Measurements from ENCODE around the gene PTCH2.
A peak's percentile ranks its signal among the peaks of the same experiment; 100 is the strongest.
"Not testable (repeated sequence)": the region's sequence is repeated elsewhere in the genome, so short reads cannot be mapped to it uniquely, and the experiment has no call there.

PTCH2 gene

DNA sequence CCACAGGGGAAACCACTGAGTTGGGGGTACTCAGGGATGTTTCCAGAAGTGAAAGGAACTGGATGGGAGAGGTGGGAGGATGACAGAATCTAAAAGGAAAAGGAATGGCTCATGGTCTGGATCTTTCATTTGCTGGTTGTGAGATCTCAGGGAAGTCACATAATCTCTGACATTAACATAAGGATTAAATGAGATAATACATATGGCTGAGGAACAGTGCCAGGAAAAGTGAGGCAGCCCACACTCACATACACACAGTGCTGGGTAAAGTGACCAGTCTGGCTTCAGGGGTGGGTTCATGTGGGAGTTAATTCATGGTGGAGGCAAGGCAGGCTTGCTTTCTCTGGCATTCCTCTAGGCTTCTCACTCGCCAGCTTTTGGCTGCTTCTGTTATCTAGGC, 3.9 kb upstream of the PTCH2 start:
- DNase-seq (ENCODE audit: low read depth in 1 of 2, low spot score in 1 of 2) = no peak

DNA sequence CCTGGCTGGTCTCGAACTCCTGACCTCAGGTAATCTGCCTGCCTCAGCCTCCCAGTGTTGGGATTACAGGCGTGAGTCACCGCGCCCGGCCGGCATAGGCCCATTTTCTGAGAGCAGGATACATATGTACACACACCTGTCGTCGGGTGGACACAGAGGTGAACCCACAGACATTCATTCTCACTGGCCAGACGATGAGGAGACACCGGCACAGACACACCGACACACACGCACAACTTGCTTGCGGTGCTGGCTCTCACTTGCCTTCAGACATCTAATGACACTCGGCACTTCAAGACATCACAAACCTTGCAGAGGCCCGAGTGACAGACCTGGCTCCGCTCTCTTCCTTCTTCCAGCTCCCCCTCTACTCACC, 579 bp downstream of the PTCH2 start:
- DNase-seq (ENCODE audit: low read depth in 1 of 2, low spot score in 1 of 2) = no peak

- DNase-seq (ENCODE audit: low read depth in 1 of 2, low spot score in 1 of 2) = no peak
Measured at GRCh38 chr1:44839576-44839975, 3.5 kb downstream of the PTCH2 start.

- DNase-seq (ENCODE audit: low read depth in 1 of 2, low spot score in 1 of 2) = not testable (repeated sequence)
Measured at GRCh38 chr1:44838294-44838693, 4.8 kb downstream of the PTCH2 start.

DNA sequence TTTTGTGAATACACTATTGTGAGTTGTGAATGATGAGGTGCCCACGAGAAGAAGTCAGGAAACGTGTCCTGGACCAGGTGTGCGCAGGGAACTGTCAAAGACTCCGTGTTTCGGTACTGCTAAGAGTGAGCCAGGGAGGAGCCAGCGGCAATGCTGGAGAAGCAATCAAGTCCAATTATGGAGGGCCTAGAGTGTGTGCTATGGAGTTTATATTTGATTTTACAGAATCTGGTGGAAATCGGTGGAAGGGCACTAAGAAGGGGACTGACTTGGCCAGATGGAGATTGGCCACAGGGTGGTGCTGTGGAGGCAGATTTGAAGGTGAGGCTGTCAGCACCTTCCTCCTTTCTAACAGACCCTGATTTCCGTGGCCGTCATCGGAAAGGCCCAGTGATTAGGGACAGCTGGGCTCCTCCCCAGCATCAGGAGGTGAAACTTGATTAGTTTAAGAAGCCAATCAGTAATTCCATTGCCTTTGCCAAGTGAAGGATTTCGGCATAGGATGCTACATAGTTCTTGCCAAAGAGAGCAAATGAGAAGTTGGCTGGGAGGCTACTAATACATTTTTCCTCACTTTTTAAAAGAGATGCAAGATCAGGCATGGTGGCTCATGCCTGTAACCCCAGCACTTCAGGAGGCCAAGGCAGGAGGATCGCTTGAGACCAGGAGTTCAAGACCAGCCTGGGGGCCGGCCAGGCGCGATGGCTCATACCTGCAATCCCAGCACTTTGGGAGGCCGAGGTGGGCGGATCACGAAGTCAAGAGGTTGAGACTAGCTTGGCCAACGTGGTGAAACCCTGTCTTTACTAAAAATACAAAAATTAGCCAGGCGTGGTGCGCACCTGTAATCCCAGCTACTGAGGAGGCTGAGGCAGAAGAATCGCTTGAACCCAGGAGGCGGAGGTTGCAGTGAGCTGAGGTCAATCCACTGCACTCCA, 7.0 kb downstream of the PTCH2 start:
- DNase-seq (ENCODE audit: low read depth in 1 of 2, low spot score in 1 of 2) = peak; percentile 74 to 76

DNA sequence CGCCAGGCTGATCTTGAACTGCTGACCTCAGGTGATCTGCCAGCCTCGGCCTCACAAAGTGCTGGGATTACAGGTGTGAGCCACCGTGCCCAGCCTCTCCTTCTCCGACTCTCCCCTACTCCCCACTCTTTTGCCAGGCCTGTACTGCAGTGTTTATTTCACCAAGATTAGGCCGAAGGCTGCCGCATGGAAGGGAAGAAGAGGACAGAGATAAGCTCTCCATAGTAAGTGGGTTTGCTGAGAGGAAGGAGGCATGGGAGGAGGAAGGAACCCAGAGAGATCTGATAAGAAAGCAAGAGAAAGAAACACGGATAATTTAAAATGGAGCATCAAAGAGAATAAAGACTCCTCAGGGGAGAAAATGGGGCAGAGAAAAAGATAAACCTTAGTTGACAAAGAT, 8.7 kb downstream of the PTCH2 start:
- no peak for DNase-seq (ENCODE audit: low read depth in 1 of 2, low spot score in 1 of 2)

DNA sequence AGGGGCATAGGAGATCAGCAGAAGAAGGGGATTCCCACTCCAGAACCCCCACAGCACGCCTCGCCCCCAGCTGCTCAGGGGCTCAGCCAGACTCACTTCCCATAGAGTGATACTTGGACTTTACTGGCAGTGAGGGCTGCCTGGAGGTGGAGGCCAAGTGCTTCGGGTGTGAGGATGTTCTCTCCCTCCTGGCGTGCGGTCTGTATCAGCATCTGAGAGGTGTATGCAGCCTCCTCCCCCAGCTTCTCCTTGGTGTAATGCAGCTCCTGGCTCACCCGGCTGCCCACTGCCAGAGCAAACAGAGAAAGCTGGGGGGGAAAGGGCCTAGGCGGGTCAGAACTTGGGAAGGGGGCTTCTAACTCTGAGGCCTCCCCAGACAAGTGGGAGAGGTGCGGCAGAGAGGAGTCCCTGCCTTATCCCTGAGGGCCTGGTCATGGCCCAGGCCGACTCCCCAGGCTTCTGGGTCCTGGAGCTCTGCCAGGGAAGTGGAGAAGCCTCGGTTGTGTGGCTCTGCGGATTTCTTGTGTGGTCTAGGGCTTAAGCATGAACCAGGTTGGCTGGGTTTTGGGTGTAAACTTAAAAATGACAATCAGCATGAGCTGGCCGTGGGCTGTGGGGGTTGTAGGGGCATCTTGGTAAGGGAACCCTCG, 10.9 kb downstream of the PTCH2 start:
- no peak for DNase-seq (ENCODE audit: low read depth in 1 of 2, low spot score in 1 of 2)

DNA sequence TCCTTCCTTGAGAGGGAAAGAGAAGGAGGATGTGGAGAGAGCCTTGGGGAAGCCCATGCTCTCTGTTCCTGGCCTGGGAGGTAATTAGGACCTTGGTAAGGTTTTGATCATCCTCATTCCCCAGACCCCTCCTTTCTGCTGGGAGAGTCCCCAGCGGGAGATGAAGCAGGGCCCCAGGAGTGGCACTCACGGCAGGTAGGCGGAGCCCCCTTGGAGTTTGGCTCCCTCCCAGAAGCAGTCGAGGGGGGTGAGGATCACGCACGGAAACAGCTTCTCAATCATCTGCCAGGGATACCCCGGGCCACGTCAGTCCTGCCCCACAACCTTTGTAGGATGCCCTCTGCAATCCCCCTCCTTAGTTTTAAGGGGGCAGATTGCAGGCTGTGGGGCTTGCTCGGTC, 11.5 kb downstream of the PTCH2 start:
- no peak for DNase-seq (ENCODE audit: low read depth in 1 of 2, low spot score in 1 of 2)

- DNase-seq (ENCODE audit: low read depth in 1 of 2, low spot score in 1 of 2) = no peak
Measured at GRCh38 chr1:44830900-44831304, 12.2 kb downstream of the PTCH2 start.

DNA sequence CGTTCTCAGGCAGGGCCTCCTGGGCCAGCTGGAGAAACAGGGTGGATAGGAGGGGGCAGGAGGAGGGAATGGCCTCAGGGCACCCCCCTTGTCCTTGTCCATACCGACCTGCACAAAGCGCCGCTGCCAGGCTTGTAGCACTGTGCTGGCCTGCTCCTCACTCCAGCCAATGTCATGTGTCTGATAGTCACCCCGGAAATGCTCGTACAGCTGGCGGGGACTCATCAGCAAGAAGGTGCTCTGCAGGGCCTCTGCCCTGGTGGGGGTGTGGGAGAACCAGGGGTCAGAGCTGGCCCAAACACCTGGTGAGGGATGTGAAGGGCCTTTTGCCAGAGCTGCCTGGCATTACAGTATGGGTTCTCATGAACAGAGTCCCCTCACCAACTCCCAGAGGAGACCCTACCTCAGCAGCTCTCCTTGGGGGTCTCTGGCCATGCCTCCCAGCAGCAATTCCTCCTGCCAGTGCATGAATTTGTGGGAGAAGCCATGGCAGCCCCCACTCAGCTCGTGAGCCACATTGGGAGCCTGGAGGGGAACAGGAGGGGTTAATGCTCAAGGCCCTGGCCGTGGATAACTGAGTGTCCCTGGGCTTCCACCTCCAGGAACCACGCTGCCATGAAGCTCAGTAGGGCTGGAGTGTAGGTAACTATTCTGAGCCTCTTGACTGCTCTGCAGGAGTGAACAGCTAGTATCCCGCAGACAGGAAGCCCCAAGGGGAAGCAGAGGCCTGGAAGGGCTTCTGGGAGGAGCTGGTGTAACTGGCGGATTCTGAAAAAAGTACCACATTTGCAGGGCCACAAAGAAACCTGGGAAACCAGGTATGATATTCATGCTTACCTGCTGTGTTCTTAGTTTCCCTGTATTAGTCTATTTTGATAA, 13.3 kb downstream of the PTCH2 start:
- no peak for DNase-seq (ENCODE audit: low read depth in 1 of 2, low spot score in 1 of 2)

DNA sequence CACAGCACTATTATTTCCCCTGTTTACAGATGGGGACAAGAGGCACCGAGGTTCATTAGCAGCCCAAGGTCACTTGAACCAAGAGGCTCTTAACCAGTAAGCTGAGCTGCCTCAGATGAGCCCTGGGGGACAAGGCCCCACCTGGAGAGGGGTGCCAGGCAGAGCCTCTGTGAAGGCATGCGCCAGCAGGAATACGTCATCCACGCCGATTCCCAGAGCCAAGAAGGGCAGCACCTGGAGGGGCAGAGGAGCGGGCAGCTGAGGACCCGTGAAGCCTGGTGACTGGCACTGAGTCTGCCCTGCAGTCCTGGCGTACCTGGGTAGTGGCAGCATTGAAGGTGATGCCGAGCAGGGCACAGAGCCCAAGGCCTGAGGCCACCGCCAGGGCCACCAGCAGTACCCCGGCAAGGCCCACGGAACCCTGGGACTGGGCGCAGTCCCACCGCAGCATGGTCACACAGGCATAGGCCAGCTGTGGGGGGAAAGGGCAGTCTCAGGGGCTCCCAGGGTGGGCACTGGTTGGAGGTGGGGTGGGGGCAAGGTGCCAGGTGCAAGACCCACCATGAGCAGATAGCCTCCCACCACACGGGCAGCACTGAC, 14.1 kb downstream of the PTCH2 start:
- no peak for DNase-seq (ENCODE audit: low read depth in 1 of 2, low spot score in 1 of 2)

DNA sequence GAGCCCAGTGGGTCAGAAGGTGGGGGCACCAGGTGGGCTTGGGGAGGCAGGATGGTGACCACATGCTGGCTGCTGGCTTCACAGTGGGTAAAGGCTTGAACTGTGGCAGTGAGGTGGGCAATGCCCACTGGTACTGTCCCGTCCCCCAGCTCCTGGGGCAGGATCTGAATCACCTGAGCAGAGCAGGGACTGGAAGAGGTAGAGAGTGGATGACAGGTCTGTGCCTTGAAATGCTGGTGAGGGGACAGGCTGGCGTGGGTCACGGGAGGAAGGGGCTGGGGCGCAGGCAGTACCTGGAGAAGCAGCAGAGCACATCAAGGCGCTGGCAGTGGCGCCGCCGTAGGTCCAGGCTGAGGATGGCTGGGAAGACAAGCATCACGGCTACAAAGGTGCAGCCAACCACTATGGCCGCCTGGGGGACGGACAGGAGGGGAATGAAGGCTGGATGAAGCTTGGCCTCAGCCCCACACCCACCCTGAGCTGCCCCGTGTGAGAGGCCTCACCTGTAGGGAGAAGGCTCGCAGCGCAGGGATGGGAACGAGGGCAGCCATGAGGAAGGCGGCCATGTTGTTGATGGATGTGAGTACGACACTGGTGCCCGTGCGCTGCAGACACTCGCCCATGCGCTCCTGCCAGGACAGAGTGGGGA, 14.9 kb downstream of the PTCH2 start:
- no peak for DNase-seq (ENCODE audit: low read depth in 1 of 2, low spot score in 1 of 2)

GRCh38 chr1:44827197-44828002, 15.7 kb downstream of the PTCH2 start:
- no peak for DNase-seq (ENCODE audit: low read depth in 1 of 2, low spot score in 1 of 2)

DNA sequence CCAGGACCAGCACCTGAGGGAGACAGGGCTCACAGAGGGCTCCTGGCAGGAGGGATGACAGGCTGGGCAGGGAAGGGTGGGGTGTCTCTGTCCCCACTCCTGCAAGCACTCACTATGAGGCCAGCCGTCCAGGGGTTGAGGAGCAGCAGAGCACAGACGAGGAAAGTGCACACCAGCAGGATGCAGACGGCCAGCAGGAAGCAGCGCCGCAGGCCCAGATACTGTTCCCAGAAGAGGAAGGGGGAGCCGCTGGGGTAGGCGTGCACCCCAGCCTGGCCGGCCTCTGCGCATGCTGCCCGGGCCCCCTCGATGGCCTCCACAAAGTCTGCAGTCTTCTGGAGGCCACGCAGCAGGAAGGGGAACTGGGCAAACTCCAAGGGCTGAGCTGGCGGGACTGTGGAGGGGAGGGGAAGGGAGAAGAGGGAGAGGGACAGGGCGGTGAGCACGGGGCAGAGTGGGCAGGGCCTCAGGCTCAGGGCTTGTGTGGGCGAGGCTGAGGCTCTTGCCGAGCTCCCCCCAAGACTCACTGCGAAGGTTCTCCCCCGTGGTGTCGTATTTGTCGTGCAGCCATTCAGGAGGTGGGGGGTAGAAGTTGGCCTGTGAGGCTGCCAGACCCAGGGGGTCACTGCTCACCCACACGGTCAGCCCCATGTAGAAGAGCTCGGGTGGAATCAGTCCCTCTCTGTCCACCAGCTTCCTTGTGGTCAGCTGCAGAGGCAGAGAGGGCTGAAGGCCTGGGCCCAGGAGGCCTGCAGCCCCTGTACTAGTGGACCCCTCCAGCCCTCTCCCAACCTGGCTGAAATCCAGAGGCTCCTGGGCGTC, 16.5 kb downstream of the PTCH2 start:
- no peak for DNase-seq (ENCODE audit: low read depth in 1 of 2, low spot score in 1 of 2)

GRCh38 chr1:44824392-44824791, 18.7 kb downstream of the PTCH2 start:
- DNase-seq (ENCODE audit: low read depth in 1 of 2, low spot score in 1 of 2) = not testable (repeated sequence)

DNA sequence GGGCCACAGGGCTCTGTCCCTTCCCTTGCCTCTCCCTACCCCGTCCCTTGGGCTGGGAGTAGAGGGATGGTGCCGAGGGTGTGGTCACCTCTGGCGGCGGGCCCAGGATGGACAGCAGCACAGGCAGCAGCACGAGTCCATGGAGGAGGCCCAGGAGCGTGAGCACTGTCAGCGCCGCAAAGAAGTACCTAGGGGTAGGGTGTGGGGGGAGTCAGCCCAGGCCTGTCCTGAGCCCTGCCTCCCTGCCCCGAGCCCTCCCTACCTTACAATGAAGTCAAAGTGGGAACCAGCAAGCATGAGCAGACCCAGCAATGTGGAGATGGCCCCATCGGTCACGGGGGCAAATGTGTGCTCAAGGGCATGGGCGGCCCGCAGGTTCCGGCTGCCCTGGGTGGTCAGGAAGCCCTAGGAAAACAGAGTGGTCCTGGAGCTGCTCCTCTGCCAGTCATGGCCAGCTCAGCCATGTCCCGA, 20.0 kb downstream of the PTCH2 start:
- DNase-seq (ENCODE audit: low read depth in 1 of 2, low spot score in 1 of 2) = no peak

DNA sequence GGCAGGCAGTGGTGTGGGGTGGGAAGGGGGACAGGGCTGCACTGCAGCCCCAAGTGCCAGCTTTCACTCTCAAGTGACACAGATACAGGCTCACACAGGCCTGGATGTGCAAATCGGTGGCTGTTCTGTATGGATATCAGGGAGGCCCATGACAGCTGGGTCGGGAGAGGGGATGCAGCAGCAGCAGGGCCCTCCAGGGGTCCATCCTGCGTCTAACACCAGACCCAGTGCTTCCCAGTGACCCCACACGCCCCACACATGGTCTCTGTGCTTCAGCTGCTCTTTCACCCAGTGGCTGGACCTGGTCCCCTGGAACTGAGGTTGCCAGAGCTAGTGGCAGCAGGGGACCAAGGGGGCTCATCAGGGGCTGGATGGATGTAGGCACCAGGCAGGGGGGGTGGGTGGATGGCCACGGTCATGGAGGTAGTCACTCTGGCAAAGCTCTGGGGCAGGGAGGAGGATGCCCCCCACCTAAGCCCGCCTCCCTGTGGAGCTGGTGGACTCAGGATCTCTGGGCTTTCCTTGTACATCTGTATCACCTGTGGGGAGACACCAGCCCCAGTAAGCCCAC, 20.8 kb downstream of the PTCH2 start:
- DNase-seq (ENCODE audit: low read depth in 1 of 2, low spot score in 1 of 2) = no peak

- DNase-seq (ENCODE audit: low read depth in 1 of 2, low spot score in 1 of 2) = no peak
Measured at GRCh38 chr1:44821240-44821715, 21.8 kb downstream of the PTCH2 start.
